Measurements from ENCODE around the gene OSBPL10.

DNA sequence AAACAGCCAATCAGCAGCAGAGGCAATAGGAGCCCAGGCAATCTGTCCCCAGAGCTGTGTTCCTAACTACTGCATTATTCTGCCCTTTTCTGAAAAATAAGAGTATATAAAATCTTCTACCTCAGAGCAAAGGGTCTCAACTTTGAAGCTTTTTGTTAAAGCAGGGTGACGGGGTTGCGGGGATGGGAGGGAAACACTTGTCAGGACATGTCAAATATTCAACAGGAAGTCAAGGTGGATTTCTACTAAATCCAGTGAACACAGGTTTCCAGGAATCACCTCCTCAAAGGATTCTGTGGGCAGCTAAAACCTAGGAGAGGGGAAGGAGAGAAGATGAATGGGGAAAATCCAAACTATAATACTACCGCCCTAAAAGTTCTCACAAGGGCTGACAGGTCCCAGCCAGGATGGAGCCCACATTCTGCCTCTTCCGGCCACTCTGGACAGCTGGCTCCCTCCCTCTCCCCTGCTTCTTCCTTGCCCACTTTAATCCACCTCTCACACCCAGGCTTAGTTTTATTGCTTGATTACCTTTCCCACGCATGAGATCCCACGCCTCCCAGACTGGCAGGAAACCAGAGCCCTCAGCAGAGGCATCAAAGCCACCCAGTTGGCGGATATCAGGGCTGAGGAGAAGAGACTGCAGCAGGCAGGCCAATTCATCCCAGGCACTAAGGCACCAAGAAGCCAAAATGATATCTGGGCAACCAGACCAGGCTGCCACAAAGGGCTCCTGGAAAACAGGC, 77.2 kb downstream of the OSBPL10 start:
- TF ChIP-seq POLR2A (IDR thresholded peaks at IDR 0.05): no peak
- no peak for TF ChIP-seq POLR2AphosphoS5 (IDR thresholded peaks at IDR 0.05)
- TF ChIP-seq EP300 (IDR thresholded peaks at IDR 0.05): no peak
- TF ChIP-seq, protein P1, sequence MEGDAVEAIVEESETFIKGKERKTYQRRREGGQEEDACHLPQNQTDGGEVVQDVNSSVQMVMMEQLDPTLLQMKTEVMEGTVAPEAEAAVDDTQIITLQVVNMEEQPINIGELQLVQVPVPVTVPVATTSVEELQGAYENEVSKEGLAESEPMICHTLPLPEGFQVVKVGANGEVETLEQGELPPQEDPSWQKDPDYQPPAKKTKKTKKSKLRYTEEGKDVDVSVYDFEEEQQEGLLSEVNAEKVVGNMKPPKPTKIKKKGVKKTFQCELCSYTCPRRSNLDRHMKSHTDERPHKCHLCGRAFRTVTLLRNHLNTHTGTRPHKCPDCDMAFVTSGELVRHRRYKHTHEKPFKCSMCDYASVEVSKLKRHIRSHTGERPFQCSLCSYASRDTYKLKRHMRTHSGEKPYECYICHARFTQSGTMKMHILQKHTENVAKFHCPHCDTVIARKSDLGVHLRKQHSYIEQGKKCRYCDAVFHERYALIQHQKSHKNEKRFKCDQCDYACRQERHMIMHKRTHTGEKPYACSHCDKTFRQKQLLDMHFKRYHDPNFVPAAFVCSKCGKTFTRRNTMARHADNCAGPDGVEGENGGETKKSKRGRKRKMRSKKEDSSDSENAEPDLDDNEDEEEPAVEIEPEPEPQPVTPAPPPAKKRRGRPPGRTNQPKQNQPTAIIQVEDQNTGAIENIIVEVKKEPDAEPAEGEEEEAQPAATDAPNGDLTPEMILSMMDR (IDR thresholded peaks at IDR 0.05): no peak

All from stomach (tissue), 4 donors.